Metanephros (tissue), 2 donors: ENCODE data around the gene CLASP2. TPM values are rescaled to one million over a fixed set of nuclear protein-coding genes. Genes with fewer than 3 reads are reported as not detected.

Experiments used
- small RNA-seq: library from RNA; depleted of rRNA; stranded (forward); fragments of <200 nt; gene quantifications from one replicate; pipeline ENCODE3, GENCODE V24; 2014; ENCODE audit warnings: low replicate concordance
- total RNA-seq: library from RNA; depleted of rRNA; stranded (reverse); fragments of >200 nt; gene quantifications from one replicate; pipeline ENCODE4 v1.2.3, GENCODE V29; 2014

CLASP2 gene
- 144 TPM for total RNA-seq

DNA sequence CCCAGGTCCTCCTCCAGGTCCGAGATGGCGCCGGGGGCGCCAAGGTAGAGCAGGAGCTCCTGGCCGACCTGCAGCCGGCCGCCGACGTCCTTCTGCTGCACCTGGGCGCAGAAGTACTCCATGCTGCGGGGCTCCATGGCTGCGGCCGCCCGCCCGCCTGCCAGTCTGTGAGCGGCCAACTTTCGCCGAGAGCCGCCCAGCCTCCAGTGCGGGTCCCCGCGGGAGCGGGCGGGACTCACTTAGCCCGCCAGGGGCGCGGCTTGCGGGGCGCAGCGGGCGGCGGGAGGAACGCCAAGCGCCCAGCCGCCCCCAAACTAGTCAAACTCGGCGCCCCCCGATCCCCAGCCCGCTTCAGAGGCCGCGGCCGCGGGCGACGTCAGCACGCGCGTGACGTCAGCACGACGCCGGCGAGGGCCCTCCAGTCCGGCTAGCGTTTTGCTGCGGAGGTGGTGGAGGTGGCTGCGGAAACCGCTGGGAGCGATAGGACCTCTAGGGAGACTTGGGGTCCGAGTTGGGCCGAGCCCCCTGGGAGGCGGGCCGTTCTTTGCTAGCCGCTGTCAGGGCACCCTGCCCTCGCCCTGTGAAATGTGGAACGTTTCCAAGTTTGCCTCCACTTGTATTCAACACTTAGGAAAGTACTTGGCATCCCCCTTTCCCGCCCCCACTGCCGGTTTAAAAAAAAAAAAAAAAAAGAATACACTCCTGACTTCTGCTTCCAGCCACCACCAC, at the start of gene CLASP2:
TSS of gene CLASP2 (minus strand) at position 389 of the 729 bp plus-strand sequence. CDS start at position 137, 252 bp downstream.

Small RNA genes within 50 kb of the gene (small RNA-seq; reads per million reads assigned to genes)
- gene COX6CP10 (not detected), gene RNA5SP128 (not detected)

Other genes starting within 250 kb of the CLASP2 start
- gene PDCD6IP, start 80.4 kb upstream of the CLASP2 start, total RNA-seq, result 194 TPM